GM12873 (cell line): ENCODE measurements around the gene RPP40.

ENCODE experiments used
- TF ChIP-seq, protein P1 (sequence below): IDR thresholded peaks from 2 replicates; pipeline ENCODE4 v1.5.1; 2012; ENCODE audit warnings: low read depth, mild to moderate bottlenecking, moderate library complexity, low read length, control low read depth; ENCODE audit not compliant: insufficient read depth; ENCODE audit errors: missing control alignments

Gene RPP40

GRCh38 chr6:4957521-4958231, 46.2 kb downstream of the RPP40 start:
- TF ChIP-seq, protein P1, sequence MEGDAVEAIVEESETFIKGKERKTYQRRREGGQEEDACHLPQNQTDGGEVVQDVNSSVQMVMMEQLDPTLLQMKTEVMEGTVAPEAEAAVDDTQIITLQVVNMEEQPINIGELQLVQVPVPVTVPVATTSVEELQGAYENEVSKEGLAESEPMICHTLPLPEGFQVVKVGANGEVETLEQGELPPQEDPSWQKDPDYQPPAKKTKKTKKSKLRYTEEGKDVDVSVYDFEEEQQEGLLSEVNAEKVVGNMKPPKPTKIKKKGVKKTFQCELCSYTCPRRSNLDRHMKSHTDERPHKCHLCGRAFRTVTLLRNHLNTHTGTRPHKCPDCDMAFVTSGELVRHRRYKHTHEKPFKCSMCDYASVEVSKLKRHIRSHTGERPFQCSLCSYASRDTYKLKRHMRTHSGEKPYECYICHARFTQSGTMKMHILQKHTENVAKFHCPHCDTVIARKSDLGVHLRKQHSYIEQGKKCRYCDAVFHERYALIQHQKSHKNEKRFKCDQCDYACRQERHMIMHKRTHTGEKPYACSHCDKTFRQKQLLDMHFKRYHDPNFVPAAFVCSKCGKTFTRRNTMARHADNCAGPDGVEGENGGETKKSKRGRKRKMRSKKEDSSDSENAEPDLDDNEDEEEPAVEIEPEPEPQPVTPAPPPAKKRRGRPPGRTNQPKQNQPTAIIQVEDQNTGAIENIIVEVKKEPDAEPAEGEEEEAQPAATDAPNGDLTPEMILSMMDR, result peak; percentile 21

DNA sequence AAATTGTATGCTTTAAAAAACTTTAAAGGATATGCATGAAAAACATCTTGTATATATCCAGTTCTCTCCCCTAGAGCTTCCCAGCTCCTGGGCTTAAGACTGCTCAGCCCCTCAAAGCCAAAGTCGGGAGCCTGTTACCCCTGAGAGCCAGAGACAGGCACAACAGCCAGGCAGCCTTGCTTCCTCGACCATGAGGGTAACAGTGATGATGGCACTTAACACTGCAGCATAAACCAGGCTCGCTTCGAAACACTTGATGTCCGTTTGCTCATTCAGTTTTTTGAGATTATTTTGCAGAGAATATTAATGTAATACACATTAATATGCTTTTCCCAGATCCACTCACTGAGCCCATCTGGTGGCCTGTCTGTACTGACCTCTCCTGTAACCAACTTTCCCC, 47.2 kb downstream of the RPP40 start:
- TF ChIP-seq, protein P1, result no peak

DNA sequence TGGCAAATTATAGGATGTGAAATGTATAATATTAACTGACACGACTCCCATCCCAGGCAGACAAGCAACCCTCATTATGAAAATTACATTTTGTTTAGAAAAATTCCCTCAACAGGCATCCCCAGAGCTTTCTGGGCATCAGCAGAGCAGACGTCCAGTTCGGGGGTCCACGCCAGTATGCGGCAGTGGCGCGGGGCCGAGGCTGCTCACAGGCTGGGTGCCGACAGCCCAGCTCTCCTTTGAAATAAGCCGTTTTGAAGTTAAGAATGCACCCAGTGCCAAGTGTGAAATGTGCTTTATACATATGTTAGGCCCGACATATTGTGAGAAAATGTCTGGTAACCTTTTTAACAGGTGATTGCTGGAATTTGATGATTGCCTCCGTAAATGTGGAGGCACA, 50.4 kb downstream of the RPP40 start:
- TF ChIP-seq, protein P1, result no peak

DNA sequence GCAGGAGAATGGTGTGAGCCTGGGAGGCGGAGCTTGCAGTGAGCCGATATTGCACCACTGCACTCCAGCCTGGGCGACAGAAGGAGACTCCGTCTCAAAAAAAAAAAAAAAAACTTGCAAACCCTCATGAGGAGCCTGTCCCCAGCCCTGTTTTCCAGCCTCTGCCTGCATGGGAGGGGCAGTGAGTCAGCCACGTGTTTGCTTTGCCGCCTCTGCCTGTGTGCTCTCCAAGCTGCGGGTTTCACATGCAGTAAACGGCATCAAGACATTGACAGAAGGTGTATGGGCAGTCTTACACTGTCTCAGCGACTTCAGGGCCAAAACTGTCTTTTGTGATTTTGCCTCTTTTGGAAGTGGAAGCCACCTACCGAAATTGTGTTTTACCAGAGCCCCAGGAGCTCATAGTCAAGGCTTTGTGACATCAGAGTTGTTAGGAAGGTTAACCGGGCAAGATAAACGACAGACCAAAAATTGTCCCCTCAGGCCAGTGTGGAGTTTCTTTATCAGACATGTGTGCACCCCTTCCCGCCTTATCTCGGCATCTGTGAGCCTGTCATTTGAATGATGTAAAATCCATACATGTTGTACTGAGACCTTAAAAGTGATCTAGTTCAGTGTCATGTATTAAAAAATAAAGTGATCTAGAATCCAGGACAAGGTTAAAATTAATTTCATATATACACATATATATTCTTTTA, 52.9 kb downstream of the RPP40 start:
- TF ChIP-seq, protein P1, result no peak

DNA sequence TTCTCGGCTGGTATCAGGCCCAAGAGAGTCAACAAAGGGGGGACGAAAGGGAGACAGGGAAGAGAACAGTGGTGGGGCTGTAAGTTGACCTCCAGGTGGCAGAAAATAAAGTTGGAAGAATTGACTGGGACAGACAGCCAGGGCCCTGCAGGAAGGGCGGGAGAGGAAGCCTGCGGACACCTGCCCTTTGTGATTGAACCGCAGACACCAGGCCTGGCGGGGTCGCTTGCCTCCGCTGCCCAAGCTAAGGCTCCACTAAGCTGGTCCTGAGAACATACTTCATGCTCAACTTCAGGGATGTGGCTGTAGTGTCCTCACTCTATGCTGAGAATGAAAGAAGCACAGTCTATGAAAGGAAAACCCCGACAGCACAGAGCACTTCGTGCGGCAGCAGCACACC, 53.8 kb downstream of the RPP40 start:
- TF ChIP-seq, protein P1, result no peak

DNA sequence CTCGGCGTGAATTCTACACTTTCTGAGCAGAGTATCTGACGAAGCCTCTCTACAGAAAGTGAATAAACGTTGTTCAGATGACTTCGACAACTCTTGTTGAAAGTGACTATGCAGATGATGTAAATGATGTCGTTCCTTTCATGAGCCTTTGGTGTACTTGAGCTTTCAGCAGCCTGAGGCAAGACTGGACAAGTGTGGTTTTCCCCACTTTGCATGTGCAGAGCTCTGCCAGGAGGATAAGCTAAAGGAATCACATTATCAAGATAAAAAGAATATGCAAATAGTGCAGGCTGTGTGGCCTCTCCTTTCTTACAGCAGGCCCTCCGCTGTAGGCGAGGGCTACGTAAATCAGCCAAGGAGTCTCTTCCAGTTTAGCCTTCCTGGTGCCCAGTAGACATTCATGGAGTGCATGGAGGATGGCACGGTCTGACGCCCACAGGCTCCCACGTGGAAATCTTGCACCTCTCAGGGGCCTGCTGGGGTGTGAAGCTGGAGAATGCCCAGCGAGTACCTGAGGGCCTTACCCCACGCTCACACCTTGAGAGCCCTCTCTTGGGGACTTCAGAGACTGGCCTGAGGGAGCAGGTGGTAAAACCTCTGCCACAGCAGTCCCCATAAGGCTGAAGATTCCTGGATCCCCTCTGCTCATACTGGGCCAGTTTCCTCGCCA, 54.9 kb downstream of the RPP40 start:
- TF ChIP-seq, protein P1, result no peak

DNA sequence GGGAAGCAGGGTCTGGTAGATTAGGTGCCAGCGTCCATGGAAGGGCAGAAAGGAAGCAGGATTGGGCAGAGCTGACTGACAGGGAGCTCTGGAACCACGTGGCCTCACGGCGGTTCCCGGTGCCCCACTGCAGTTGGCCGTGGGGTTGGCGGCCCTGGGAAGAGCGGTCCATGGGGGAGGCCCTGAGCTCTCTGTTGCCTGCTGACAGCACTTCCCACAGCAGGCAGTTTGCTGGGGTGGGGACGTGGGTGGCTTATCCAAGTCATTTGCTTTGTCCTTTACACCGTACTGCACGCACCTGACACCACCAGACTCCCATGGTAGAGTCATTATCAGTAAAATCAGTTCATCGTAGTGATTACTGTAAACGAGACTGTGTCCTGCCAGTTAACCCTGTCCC, 56.1 kb downstream of the RPP40 start:
- TF ChIP-seq, protein P1, result no peak
